Right atrium auricular region (tissue), 2 donors: ENCODE measurements around the gene HPCAL1. TPM values are rescaled to one million over a fixed set of nuclear protein-coding genes. Genes with fewer than 3 reads are reported as not detected.

Experiments used
- DNase-seq: peaks from one replicate; pipeline ENCODE4 v3.0.0-alpha.2; 2019; ENCODE audit warnings: low spot score
- H3K27ac ChIP-seq, 2 donors: fragments of 200-600 bp; sonication (generic); 1 replicate in 1 of 2; 2 replicates in 1 of 2; pipeline ENCODE4 v1.5.1; 2016 to 2019
- H3K27me3 ChIP-seq, 2 donors: fragments of 200-600 bp; sonication (generic); one replicate each; pipeline versions ENCODE4 v1.5.1 to v1.6.0; 2017 to 2019
- H3K36me3 ChIP-seq: fragments of 200-600 bp; sonication (generic); one replicate; pipeline ENCODE4 v1.5.1; 2016
- H3K4me1 ChIP-seq, 2 donors: fragments of 200-600 bp; sonication (generic); one replicate each; pipeline versions ENCODE4 v1.5.1 to v1.6.0; 2017 to 2019
- H3K4me3 ChIP-seq, 2 donors: fragments of 200-600 bp; sonication (generic); 1 replicate in 1 of 2; 2 replicates in 1 of 2; pipeline ENCODE4 v1.5.1; 2017 to 2019; ENCODE audit warnings: mild to moderate bottlenecking in 1 of 2, moderate library complexity in 1 of 2
- H3K9me3 ChIP-seq, 2 donors: fragments of 200-600 bp; sonication (generic); one replicate each; pipeline ENCODE4 v1.5.1; 2019
- total RNA-seq, 2 donors: library from RNA; depleted of rRNA; stranded (reverse); fragments of >200 nt; gene quantifications; one replicate each; pipeline ENCODE4 v1.1.0, GENCODE V29; 2016
- TF ChIP-seq, protein P1 (sequence below), 2 donors: fragments of 200-600 bp; sonication (generic); IDR thresholded peaks; one replicate each; pipeline ENCODE4 v1.5.1; 2019; ENCODE audit warnings: antibody characterized with exemption in 2 of 2

The HPCAL1 gene
- total RNA-seq, 2 donors from 2014 or later = 28.7 to 35.5 TPM

DNA sequence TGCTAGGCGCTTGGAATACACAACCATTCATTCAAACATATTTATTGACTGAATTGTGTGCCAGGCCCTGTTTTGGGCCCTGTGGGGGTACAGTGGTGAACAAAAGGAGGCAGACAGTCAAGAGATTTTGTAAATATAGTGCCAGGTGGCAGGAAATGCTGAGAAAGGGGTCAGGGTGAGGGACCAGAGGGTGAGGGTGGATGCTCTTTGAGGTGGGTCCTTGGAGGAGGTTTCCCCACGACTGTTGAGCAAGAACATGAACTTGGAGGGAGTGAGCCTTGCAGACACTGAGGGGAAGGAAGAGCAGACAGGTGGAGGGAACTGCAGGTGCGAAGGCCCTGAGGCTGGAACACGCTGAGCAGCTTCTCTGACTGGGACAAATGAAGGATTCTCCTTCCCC lies 104.7 kb downstream of the HPCAL1 start:
- no peak overlapping the region for H3K4me3 ChIP-seq
- TF ChIP-seq, protein P1, sequence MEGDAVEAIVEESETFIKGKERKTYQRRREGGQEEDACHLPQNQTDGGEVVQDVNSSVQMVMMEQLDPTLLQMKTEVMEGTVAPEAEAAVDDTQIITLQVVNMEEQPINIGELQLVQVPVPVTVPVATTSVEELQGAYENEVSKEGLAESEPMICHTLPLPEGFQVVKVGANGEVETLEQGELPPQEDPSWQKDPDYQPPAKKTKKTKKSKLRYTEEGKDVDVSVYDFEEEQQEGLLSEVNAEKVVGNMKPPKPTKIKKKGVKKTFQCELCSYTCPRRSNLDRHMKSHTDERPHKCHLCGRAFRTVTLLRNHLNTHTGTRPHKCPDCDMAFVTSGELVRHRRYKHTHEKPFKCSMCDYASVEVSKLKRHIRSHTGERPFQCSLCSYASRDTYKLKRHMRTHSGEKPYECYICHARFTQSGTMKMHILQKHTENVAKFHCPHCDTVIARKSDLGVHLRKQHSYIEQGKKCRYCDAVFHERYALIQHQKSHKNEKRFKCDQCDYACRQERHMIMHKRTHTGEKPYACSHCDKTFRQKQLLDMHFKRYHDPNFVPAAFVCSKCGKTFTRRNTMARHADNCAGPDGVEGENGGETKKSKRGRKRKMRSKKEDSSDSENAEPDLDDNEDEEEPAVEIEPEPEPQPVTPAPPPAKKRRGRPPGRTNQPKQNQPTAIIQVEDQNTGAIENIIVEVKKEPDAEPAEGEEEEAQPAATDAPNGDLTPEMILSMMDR (IDR thresholded peaks at IDR 0.05) = no peak
- H3K27me3 ChIP-seq = no peaks in the 10 kb centered on the region
- H3K36me3 ChIP-seq = no peaks in the 10 kb centered on the region
- H3K9me3 ChIP-seq = no peaks in the 10 kb centered on the region
- H3K27ac ChIP-seq = peak overlapping the region; percentile 34 to 61
- peaks cover 0 to 60% of the 10 kb centered on the region in 2 donors for H3K4me1 ChIP-seq
- no peak for DNase-seq

DNA sequence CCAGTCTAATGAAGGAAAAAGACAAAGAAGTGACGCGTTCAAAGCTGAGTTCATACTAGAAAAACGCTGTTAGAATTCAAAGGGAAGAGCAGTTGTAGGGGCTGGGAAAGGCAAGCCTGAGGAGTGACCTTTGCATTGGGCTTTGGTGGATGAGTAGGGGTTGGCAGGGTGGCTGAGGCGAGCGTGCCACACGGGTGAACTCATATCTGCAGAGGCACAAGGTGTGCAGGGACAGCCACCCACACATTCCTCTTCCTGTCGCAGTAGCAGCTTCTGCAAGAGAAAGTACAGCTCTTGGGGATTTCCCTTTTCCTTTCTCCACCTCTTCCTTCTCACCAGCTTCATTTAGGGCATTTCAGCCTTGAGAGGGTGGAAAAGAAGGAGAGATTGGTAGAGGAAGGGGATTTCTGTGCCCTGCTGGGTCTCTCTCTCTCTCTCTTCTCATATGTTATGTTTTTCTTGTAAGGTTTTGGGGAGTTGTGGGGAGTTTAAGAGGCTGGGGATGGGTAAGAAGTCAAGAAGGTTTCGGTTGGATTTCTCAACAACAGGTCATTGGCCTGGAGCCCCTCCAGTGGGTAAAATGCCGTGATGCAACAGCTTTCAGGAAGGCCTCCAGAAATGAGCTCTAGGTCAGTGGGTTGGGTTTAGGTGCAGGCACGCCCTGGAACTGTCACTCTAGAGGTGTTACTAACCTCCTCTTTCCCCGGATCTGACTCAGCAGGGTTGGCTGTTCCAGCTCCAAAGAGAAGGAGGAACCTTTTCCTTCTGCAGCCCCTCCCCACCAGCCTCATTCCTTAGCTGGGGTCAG lies 105.3 kb downstream of the HPCAL1 start:
- peak; percentile 83 for DNase-seq
- no peaks in the 10 kb centered on the region for H3K36me3 ChIP-seq
- H3K27me3 ChIP-seq = no peaks in the 10 kb centered on the region
- H3K9me3 ChIP-seq = no peaks in the 10 kb centered on the region
- peak overlapping the region; percentile 34 to 61 for H3K27ac ChIP-seq
- no peak overlapping the region for H3K4me3 ChIP-seq
- H3K4me1 ChIP-seq = peaks cover 0 to 60% of the 10 kb centered on the region in 2 donors
- TF ChIP-seq, protein P1 (IDR thresholded peaks at IDR 0.05) = no peak

DNA sequence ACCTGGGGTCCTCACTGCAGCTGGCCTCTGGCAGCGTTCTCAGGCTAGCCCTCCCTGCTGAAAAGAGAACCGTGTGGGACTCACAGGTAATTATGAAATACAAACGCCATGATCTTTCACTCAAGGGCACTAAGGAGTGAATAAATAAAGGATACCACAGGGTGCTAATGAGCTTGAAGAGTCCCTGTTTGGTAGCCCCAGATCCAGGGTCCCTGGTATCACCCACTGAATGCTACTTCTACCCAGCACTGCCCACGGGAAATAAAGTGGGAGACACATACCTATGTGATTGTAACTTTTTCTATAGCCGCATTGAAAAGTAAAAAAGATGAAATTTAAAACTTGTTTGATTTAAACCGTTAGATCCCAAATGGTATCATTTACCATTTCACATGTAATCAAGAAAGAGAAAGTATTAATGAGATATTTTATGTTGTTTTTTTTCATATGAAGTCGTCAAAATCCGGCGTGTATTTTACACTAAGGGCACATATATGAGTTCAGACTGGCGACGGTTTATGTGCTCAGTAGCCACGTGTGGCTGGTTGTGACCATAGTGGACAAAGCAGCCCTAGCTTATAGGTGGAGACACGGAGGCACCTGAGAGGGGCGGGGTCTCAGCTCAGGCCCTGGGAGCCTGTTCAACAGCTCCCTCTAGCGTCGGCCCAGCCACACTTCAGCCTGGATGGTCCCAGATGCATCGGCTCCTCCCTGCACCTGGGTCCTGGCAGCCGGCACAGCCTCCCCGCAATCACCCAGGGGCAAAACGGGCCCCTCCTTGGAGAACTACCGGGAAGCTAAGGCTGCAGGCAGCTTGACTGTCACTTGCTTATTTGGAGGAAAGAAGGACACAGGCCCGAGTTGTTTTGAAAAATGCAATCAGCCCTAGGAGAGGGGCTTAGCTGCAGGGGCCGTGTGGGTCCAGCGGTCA lies 106.2 kb downstream of the HPCAL1 start:
- H3K4me3 ChIP-seq = no peak overlapping the region
- no peaks in the 10 kb centered on the region for H3K36me3 ChIP-seq
- no peaks in the 10 kb centered on the region for H3K9me3 ChIP-seq
- TF ChIP-seq, protein P1 (IDR thresholded peaks at IDR 0.05) = peak; percentile 96
- H3K4me1 ChIP-seq = peaks cover 0 to 60% of the 10 kb centered on the region in 2 donors
- DNase-seq = no peak
- peak overlapping the region in 1 of 2 donors; percentile 61 for H3K27ac ChIP-seq
- no peaks in the 10 kb centered on the region for H3K27me3 ChIP-seq

DNA sequence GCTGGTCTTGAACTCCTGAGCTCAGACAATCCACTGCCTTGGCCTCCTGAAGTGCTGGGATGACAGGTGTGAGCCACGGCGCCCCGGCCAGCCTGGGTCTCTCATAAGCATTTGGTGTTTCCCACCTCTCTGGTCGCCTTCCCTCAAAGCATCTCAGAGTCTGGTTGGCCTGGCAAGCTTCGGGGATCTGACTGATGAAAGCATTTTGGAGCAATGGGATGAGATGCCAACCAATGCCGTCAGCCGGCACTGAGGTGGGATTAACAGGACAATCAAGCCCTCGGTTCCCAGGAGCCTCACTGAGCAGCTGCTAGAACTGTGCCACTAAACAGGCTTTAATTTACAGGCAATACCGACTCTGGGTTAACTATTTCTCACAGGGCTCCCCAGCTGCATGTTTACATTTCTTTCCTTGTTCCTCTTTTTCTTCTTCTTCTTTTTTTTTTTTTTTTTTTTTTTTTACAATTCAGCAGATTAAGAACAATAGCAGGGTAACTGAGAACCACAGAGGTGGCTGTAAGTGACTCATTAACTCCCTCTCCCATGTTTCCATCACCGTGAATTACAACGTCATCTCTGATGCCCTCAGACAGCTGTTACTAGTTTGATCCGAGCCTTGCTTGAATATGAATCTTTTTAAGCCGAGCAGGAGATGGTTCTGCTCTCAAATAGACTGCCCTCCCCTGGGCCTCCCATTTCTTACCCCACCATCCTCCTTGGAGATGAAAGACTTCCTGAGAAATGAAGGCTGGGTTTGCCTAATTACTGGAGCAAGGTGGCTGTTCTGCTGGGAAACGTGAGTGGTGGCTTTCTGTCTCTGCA lies 107.5 kb downstream of the HPCAL1 start:
- no peak for DNase-seq
- H3K4me1 ChIP-seq = peaks cover 0 to 56% of the 10 kb centered on the region in 2 donors

More for the DNA sequence above, 107.5 kb downstream of the HPCAL1 start:
- TF ChIP-seq, protein P1 (IDR thresholded peaks at IDR 0.05) = no peak
- Histone ChIP-seq H3K9me3 (no peaks in the 10 kb centered on the region), H3K36me3 (no peaks in the 10 kb centered on the region), H3K27me3 (no peaks in the 10 kb centered on the region), H3K4me3 (no peak overlapping the region), H3K27ac (peak overlapping the region in 1 of 2 donors; percentile 29)
